CD4-positive, alpha-beta T cell treated with Interleukin-15 for 1 hour (primary cell): ENCODE data around the gene MCM9.

Experiments
- DNase-seq: peaks from one replicate; pipeline ENCODE4 v3.0.0-alpha.2; 2020

Gene MCM9

DNA sequence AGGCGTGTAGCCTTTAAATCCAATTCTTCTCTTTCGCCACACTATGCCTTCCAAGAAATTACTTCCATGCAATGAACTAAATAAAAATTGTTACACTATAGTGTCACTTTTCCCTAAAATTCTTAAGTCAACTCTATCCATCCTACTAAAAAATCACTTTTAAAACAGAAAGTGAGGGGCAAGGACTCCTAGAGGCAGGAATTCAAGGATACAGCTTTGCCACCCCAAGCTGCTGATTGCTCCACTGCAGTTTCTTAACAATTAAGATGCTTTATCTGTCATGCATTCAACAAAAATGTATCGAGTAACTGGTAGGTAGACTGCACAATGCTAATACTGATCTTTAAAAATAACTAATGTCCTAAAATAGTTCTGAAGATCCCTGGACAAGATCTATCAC, 4.3 kb downstream of the MCM9 start:
- DNase-seq, result no peak

DNA sequence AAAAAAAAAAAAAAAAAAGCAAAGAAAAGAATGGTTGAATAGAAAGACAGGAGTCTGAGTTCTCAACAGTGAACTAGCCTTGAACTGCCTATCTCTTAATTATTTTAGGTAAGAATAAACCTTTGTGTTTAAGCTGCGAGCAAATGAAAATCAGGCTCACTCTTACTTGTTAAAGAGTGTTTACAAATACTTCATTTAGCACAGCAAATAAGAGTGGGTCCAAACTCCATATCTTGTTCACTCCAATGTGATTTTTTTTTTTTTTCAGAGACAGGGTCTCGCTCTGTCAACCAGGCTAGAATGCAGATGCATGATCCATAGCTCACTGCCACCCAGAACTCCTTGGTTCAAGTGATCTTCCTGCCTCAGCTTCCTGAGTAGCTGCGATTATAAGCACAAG, 11.9 kb downstream of the MCM9 start:
- no peak for DNase-seq

DNA sequence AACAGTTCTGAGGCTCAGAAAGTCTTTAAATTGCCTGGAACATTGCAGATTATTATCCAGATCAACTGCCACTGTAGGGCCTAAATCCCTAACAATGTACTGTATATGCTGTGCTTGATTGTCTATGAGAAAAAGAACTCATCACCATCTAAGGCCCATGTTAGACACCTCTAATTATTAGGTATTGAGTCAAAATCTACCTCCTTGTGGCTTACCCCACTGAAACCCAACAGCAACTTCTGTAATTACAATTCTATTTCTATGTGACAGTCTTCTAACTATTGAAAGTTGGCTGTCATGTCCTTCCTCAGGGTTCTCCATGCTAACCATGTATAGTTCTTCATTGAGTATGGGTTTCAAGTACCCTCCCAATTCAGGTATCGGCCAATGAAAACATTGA, 13.9 kb downstream of the MCM9 start:
- DNase-seq, result no peak

DNA sequence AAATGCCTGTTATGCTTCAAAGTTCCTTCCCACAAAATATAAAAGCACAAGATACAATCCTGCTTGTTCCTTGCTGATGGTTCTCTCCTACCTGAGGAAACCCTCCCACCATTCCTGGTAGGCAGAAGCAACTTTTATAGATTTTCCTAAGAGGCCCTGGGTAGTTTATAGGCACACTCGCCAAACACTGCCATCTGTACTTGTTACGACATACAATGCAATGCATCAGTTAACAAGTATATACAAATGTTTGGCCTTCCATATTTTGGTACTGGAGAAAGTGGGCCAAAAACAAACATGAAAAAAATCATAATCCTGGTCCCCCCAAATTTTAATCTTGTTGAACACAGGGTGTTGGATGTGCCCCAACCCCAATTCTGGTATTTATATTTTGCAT, 16.6 kb downstream of the MCM9 start:
- DNase-seq, result no peak

DNA sequence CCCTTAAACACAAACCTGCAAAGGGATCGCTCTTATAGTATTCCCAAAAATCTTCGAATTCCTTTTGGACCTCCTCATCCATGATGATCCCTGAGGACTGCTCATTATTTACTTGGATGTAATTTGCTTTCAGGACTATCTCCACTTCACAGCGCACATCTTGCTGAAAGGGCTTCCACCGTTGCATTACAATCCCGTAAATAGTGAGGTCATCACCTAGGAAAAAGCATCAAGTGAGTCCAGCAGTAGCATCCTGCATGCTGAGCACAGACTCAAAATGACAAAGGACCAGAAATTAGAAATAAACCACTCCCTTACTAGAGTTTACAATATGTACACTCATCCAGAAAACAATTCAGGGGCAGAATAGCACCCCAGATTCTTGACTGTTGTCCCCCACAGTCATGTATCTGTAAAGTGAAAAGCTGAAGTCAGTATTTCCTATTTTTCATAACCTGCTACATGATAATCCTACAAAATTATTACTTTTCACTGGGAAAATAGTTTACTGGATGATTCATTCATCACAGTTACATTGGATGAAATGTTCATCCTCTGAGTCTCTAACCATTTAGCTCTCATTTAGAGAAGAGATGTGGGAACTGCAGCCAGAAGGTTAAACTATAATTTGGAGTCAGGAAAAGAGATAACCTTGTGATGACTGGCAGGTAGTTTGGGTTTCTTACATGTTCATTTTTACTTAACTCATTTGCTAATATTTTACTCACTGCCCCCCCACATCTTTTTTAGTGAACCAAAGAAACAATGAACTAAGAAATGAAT, 17.2 kb downstream of the MCM9 start:
- no peak for DNase-seq

DNA sequence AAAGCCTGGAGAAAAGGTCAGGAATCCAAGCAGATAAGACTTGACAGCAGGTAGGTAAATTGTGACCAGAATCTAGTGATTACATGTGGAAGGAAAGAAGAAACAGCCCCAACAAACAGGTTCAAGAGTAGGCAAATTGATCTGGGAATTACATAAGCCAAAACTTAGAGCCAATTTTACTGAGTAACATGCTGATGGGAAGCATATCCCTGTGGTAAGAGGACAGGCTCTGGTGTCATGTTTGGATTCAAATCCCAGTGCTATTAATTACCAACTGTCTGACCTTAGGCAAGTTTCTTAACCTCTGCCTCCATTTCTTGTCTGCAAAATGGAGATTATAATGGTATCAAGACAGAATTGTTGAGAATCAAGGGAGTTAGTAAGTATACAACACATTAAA, 20.4 kb downstream of the MCM9 start:
- DNase-seq, result no peak

DNA sequence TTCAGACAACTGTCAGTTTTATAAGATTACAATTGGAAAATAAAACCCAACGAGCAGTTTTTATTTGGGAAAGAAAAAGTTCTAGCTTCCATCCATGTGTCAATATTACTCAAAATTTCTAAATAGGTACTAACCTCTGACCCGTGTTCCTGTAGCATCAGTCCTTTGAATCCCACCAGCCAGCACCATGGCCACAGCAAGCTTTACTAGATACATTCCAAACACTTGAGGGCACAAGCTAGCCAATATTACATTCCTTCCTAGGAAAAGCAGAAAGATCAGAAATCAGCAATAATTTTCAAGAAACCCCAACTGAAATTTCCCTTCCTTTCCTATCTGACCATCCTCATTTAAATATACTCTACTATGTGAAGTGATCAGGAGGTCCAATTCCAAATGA, 21.8 kb downstream of the MCM9 start:
- DNase-seq, result no peak

DNA sequence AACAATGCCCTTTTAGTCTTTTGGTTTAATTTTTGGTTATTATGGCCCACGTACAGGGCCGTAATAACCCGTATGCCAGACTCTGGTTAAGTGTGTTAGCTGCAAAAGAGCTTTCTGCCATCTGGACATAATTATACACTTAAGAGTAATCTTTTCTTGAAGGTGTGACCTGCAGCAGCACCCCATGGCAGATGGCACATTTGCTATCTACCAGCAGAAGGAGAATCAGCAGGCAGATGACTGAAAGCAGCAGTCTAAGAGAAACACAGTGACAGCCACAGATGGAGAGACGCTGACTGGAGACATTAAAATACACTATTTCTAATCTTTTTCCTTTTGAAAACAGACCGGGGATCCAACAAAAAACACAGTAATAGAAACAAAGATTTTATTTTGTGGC, 22.3 kb downstream of the MCM9 start:
- no peak for DNase-seq

DNA sequence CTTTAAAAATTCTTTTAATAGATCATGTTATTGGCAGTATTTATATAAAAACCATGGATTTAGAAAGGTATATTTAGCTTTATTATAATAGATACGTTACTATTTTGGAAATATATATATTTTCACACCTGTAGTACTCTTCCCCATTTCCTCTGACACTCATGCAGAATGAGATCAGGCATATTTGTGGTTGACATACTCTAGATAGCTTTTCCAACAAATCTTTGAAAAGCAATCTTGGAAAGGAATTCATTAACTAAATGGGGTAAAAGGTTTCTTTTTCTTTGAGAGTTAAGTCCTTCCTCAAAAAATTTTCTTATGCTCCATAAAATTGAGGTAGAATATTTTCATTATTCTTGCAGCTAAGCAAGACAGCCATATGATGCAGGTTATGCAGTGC, 26.5 kb downstream of the MCM9 start:
- no peak for DNase-seq

DNA sequence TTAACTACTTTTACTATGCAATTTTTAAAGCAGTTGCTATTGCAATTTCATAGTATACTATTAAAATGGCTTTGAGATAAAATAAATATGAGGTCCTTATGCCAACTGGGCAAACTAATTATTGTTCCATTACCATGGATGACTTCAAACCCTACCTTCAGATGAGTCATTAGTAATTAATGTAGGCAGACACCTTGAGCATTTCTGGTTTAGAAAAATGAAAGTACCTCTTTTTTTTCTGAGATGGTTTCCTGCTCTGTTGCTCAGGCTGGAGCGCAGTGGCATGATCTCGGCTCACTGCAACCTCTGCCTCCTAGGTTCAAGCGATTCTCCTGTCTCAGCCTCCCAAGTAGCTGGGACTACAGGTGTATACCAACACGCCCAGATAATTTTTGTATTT, 29.1 kb downstream of the MCM9 start:
- no peak for DNase-seq

DNA sequence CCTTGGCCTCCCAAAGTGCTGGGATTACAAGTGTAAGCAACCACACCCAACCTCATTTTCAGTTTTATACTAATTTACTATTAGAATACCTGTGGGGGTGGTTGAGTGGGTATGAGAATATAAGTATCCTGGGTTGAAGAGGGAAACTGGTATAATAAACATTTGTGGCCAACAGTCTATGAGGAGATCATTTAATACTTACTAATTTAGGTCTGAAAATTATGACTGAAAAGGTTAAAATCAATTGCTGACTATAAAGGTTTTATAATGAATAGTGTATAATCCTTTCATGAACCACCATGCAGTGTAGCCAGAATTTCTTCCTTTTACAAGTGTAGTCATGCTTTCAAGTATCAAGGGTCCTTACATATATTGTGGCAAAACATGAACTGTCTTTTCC, 29.9 kb downstream of the MCM9 start:
- DNase-seq, result no peak

DNA sequence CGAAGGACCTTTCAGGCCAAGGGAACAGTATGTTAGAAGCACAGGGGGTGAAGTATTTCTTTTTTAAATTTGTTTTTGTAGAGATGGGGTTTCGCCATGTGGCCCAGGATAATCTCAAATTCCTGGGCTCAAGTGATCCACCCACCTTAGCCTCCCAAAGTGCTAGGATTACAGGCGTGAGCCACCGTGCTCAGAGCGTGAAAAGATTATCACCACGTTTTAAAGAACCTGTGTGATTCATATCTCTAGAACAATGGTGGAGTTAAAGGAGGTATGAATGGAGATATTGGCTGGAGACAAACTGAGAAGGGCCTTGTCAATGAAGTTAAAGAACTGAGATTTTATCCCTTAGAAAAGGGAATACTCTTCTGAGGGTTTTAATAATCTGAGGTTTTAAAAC, 31.3 kb downstream of the MCM9 start:
- no peak for DNase-seq

DNA sequence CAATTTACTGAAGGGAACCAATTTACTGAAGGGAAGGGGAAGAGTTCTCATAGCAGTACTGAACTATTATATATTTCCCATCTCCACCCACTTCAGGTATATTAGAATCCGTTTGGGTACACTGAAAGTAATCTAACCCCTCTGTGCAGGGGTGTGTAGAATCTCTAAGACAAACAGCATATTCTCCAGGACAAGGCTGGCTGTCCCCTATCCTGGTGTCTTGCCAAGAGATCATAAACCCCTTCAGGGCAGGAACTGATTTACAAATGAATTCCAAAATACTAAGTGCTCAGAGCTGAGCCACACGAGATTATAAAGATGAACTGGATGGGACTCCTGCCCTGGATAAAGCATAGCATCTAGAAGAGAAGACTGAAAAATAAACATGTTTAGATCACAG, 31.8 kb downstream of the MCM9 start:
- no peak for DNase-seq

DNA sequence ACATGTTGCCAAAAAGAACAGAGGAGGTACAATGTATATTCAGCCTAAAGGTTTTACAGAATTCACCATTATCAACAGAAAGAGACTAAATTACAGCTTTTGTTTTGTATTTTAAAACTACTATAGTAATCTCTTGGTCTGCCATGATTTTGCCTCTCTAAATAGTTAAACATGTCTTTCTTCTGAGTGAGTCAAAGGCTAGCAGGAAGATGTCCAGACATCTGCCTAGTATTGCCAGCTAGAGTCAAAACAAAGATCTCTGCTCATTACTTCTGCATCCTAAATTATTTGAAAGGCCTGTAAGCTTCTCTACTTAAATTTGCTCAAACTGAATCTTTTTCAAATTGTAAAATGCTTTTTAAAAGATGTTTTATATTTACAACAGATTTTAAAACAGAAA, 32.2 kb downstream of the MCM9 start:
- DNase-seq, result no peak

DNA sequence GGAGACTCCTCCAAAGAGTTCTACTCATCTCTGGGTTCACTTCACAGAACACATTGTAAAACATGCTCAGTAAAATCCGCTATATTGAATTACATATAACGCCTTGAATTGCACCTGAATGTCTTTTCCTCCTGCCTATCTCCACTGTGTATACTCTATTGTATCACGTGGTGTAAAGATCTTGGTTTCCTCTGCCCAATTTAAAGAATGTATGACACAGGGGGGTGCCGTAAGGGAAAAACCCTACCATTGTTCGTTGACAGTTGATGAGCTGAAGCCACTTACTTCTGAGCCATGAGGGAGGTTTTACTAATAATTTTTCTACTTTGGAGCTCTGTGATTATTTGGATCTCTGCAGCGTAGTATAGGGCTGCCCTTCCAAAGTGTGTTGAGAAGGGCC, 35.0 kb downstream of the MCM9 start:
- no peak for DNase-seq

DNA sequence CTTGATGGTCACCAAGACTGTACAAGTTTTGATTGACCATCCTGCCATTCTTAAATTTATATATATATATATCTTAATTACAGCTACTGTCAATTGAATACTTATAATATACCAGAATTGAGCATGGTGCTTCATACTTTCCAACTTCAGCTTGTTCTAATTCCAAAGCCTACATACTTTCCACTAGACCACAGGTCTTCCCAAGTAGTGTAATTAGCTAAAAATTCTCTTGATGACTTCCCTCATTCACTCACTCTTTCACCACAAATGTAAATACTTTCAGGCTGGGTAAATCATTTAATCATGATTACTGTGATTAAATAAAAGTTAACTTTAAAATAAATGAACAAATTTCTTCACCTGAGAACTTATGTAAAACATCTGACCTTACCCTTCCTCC, 37.6 kb downstream of the MCM9 start:
- no peak for DNase-seq

DNA sequence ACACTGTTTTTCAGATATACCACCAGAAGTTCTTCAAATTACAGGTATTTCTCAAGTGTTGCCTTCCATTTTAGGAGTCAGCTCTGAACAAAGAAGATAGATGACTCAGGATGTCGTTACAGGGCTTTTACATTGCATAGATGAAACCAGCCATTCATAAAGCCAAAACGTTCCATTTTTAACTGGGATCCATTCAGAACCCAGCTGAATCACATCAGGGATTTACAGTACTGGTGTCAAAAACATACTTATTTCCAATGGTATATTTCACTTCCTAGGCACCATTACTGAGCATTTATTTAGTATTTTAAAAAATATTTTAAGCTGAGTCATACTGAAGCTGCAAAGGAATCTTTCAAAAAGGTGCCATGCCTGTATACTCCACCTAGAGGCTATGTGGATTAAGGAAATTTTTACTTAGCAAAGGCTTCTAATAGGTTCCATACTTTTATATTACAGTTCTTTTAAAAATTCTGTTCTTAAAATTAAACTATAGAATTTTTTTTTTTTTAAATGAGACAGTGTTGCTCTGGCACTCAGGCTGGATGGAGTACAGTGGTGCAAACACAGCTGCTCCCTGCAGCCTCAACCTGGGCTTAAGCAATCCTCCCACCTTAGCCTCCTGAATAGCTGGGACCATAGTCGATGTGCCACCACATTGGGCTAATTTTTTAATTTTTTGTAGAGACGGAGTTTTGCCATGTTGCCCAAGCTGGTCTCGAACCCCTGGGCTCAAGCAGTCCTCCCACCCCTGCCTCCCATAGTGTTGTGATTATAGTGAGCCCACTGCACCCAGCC, 38.4 kb downstream of the MCM9 start:
- DNase-seq, result no peak

DNA sequence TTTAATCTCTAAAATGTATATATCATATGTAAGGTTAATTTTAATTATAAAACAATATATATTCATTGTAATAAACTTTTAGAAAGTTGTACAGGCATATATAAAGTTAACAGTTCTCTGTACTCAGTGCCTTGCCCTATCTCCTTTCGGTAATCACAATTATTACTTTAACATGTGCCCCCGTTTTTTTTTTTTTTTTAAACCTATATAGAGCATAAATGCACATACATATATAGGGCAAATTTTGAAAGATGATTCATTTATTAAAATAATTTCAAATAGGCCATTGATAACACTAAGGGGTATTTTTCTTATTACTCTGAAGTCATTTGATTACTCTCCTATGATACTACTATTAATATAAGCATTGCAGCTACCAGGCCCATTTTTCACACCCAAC, 39.1 kb downstream of the MCM9 start:
- no peak for DNase-seq

DNA sequence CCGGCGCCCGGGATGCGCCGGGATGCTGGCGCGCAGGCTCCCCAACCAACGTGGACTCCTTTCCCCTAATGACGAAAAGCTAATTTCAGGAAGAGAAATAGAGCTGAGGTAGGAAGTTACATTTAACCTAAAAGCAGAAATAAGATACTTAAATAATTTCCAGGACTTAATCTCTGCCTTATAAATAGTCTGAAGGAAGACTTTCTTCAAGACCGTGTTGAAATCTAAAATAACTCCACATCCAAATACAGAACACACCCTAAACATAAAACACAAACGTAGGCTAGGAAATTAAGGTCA, 39.7 kb downstream of the MCM9 start:
- DNase-seq, result no peak

DNA sequence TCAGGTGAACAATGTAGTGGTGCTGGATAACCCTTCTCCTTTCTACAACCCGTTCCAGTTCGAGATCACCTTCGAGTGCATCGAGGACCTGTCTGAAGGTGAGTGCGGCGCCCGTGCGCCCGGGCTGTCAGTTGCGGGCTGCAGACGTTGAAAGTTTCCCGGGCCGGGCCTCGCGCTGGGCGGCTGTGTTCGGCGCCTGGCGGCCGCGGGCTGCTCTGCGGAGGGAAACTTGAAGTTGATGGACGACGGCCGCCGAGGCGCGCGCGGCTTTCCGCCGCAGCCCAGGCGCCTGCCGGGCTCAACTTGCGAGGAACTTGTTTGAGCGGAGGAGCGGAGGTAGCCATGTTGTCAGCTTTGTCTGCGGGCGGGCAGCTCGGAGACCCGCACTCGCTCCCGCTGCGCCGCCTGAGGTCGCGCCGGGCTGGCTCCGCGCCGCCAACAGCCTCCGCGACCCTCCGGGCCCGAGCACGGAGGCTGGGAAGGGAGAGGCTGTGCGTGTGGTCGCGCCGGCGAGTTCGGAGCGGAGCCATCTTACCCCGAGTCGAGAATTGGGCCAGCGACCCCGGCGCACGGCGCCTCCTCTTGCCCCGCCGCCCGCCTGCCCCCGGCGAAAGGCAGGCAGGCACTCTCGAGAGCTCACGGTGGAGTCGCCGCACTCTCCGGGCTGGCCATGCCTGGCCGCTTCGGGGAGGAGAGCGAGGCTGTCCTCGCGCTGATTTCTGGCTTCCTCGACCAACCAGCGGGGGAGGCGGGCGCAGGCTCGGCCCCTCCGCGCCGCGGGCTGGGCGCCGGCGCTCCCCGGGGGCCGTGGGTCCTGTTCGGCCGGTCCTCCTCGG, 40.3 kb downstream of the MCM9 start:
- DNase-seq, result peak; percentile 64

DNA sequence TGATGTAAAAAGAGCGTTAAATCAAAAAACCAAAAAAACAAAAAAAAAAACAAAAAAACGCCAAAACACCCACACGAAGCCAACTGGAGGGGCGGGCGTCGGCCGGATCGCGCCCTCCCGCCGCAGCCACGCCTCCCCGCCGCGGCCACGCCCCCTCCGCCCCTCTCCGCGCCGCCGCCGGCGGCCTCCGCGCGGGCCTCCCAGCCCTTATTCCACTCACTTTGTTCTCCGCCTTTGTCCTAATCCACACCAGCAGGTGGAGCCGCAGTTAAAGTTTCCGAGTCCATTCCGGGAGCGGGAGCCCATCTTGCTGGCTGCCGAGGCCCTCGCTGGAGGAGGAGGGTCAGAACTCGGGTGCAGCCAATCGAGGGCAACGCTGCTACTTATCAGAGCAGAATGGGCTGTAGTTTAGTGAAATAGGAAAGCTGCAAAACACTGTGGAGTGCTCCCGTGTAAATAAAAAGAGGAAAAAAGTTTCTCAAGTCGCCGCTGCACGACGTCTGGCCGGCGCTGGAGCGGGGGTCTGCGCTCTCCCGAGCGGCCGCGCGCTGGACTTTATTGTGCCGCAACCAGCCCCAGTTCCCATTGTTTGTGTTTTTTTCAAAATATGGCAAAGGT, 41.0 kb downstream of the MCM9 start, which contains the start of gene ASF1A:
Gene ASF1A (plus strand): TSS at position 346 of the 618 bp plus-strand sequence. CDS start 262 bp downstream, at position 608.
- DNase-seq, result peak; percentile 96

DNA sequence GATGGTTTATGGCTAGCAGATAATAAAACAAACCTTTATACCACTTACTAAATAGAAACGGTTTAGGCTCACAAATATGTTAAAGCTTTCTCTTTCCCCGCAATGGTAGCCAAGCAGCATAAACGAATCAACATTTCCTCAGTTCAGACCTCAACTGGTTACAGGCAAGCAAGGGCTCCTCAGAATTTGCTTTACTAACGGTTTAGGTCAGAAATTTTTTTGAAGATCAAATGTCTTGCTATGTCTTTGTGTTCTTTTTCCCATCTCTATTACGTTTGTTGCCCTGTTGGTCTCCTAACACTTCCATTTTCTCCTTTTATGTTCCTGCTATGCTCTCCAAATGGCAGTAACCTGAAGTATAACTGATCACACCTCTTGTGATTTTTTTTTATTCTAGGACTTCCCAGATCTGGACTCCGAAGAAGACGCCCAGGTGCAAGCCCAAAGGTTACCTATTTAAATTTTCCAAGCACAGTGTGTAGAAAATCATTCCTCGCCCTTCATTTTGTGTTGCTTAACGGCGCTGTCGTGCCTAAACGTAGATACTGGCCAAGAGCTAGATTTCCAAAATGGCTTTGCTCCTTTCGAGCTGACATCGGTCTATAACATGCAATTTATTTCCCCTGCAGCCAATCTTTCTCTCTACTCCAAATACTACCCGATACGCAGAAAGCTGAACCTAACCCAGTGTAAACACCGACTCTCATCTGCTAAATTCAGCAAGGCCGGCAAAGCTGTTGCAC, 41.7 kb downstream of the MCM9 start:
- peak; percentile 63 for DNase-seq
